Stimulated activated CD4-positive, alpha-beta T cell treated with anti-CD3 and anti-CD28 coated beads, Interleukin-15, amount 100 ng/mL, for 1 hour (primary cell): ENCODE results near the gene BROX.
"Not testable (repeated sequence)": the region's sequence is repeated elsewhere in the genome, so short reads cannot be mapped to it uniquely, and the experiment has no call there.

ENCODE experiments used
- DNase-seq, 2 donors: peaks; one replicate each; pipeline ENCODE4 v3.0.0-alpha.2; 2020; ENCODE audit warnings: low read depth in 1 of 2, low spot score in 1 of 2

BROX gene

GRCh38 chr1:222730866-222731265 is 18.5 kb downstream of the BROX start:
- DNase-seq, result no peak

DNA sequence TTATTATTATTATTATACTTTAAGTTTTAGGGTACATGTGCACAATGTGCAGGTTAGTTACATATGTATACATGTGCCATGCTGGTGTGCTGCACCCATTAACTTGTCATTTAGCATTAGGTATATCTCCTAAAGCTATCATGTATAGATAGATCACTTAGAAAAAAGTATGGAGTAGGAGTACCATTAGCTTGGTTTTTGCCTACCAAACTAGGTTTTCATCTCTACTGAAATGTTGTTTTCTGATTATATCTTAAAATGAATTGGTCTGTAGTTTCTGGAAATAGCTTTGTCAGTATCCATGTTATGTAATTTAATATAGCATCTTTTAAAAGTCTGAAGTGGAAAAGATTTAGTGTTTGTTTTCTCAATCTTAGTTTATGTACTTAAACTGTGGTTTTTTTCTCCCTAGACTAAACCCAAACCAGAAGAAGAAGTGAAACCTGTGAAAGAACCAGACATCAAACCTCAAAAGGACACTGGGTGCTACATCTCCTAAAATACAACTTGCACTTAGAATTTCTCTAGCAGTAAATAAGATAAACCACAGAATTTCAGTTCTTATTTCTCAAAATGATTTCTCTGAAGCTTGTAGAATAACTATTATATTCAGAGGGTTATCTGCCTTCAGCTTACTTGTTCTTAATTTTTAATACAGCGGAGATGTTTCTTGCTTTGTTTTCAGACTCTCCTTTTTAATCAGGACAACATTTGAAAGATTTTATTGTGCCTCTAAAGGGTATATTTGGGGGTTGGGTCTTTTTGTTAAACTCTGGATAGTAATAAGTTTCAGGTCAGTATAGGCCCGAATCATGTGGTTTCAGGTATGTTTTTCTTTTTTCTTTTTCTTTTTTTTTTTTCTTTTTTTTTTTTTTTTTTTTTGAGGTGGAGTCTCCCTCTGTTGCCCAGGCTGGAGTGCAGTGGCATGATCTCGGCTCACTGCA is 20.1 kb downstream of the BROX start:
- no peak for DNase-seq

DNA sequence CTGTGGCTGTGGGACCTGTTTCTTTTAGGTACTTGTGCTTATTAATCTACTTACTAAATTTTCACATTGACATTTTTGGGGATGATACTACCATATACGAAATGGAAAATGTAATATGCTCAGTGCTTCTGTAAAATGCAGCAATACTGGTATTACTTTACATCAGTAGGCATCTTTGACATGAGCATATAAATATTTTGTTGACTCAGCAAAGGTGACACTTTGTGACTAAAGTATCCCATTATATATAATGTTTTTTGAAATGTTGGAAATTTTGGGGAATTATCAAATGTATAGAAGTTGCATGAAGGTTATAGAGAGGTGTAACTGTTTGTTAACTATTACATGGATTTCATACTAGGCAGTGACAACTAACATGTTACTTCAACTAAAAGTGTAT is 22.4 kb downstream of the BROX start:
- no peak for DNase-seq

- no peak for DNase-seq
Measured at GRCh38 chr1:222736470-222736869, 24.1 kb downstream of the BROX start.

- DNase-seq, result no peak
Measured at GRCh38 chr1:222736972-222737371, 24.6 kb downstream of the BROX start, which contains the start of gene FAM177B. FAM177B (plus strand) TSS chr1:222737202; CDS start chr1:222746546, 9,344 bp downstream.

DNA sequence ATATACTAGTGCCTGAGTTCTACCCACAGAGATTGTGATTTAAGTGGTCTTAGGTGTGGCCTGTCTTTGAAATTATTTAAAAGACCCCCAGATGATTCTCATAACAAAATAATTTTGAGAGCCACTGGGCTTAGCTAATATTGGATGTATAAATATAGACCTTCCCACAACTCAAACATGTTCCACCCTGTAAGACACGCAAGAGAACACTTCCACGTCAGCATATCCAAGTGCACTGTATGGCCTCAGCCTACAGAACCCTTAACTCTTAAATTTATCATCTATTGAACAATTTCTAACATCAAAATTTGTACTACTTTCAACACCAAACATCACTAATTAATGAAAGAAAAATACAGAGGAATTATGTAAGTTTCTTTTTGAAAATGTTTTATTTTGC is 27.1 kb downstream of the BROX start:
- DNase-seq, result no peak

DNA sequence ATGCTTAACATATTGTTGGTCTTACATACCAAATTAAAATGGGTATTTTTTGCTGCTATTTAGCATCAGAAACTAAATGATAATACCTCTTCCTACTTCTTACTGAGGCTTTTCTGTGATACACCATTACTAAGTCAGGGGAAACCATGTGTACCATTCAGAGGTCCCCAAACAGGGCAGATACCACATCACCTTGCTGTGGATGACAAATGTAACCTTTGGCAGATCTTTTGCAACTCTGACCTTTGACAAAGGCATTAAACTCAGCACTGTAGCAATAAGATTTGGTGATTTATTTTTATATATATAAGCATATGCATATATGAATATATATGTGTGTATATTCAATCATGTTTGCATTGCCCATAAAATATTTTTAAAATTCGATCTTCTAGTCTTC is 27.6 kb downstream of the BROX start:
- no peak for DNase-seq

GRCh38 chr1:222741630-222742457 is 29.5 kb downstream of the BROX start:
- DNase-seq, result not testable (repeated sequence)

DNA sequence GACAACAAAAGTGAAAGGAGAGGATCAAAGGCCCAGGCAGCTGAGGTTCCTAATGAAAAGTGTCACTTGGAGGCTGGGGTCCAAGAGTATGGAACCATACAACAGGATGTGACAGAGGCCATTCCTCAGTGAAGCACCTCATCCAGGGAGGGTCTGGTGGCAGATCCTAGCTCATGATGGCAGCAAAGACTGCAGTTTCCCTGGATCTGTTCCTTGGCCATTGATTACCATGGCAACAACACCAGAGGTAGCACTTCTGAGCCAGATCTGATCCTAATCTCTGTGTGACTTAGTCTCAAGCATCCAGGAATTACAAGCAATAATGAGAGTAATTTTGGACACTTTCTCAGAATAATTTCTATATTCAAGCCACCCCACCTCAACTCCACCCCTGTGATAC is 37.6 kb downstream of the BROX start:
- DNase-seq, result no peak

DNA sequence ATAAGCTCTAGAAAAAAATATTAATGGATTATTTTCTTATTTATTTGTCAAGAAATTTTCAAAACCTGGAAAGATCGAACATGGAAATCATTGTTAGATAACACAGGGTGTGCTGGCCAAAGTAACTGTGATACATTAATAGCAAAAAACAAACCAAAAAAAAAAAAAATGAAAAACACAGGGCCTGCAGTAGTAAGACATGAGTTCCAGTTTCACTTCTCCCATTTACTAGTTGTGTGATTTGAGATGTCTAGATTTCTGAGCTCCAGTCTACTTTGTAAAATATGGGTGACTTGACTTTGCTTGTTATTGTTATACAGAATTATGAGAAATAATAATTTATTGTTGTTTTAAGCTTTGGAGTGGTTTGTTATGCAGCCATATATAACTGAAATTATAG is 38.3 kb downstream of the BROX start:
- no peak for DNase-seq

GRCh38 chr1:222751255-222751654 is 38.9 kb downstream of the BROX start:
- DNase-seq, result no peak

GRCh38 chr1:222754366-222755139 is 42.2 kb downstream of the BROX start:
- no peak for DNase-seq

GRCh38 chr1:222757646-222758268 is 45.4 kb downstream of the BROX start:
- no peak for DNase-seq

DNA sequence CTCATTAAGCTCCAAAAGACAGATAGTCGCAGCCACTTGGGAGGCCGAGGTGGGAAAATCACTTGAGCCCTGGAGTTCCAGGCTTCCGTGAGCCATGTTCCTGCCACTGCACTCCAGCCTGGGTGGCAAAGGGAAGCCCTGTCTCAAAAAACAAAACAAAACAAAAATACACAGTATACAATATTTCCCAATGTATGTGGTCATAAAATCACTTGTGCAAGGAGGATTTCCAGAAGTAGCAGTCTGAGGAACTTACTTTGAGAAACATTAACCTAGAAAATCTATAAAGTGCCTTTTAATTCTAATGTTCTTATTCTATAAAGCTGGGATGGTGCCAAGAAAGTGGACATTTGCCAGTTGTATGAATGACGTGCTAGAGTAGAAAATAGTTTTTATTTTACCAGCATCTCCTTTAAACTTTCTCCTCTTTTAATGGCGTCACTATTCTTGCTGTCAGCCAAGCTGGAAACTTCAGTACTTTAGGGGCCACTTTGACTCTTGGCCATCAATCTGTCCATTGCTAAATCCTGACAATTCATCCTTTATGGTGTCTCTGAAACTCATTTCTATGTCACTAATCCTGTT is 47.2 kb downstream of the BROX start:
- no peak for DNase-seq

DNA sequence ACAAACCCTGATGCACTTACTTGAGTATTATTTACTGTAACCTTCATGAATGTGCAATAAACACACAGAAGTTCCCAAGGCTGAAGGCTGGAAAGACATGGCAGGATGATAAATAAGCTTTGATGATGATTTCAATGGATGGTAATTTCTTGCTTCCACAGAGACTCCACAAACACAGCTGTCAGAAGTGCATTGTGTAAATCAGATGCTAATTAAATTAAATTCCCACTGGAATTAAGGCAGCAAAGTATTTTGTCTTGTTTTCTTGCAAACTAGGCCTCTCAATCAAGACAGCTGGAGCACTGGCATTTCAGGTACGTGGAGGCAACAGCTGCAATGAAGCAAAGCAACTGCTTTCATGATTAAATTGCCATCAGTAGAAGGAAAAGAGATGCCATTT is 48.7 kb downstream of the BROX start:
- no peak for DNase-seq

- not testable (repeated sequence) for DNase-seq
Measured at GRCh38 chr1:222762178-222762577, 49.8 kb downstream of the BROX start.

- no peak for DNase-seq
Measured at GRCh38 chr1:222767152-222767571, 54.8 kb downstream of the BROX start.

GRCh38 chr1:222768592-222768991 is 56.2 kb downstream of the BROX start:
- no peak for DNase-seq

GRCh38 chr1:222769181-222769580 is 56.8 kb downstream of the BROX start:
- DNase-seq, result no peak

GRCh38 chr1:222769971-222770620 is 57.7 kb downstream of the BROX start:
- no peak for DNase-seq
